Psoas muscle (tissue), 8 donors: ENCODE results near the gene BMP8A. TPM values are rescaled to one million over a fixed set of nuclear protein-coding genes. Genes with fewer than 3 reads are reported as not detected.
"Not testable (repeated sequence)": the region's sequence is repeated elsewhere in the genome, so short reads cannot be mapped to it uniquely, and the experiment has no call there.

Experiments used
- ATAC-seq, 4 donors: fragments of 200-7000 bp; cut with Tn5 transposase; one replicate each; pipeline ENCODE4 v1.9.1; 2020; ENCODE audit warnings: moderate library complexity in 3 of 4, mild to moderate bottlenecking in 2 of 4
- DNase-seq, 2 donors: peaks; one replicate each; pipeline ENCODE4 v3.0.0-alpha.2; 2020
- H3K27ac ChIP-seq: fragments of 200-600 bp; one replicate; pipeline ENCODE4 v1.8.0; 2022
- H3K27me3 ChIP-seq, 3 donors: fragments of 200-600 bp in 1 of 3; one replicate each; pipeline versions ENCODE4 v1.6.1 to v1.8.0; 2013 to 2022; ENCODE audit warnings: low read length in 2 of 3, mild to moderate bottlenecking in 2 of 3, moderate library complexity in 1 of 3; ENCODE audit not compliant: insufficient read depth in 3 of 3
- H3K36me3 ChIP-seq, 2 donors: fragments of 200-600 bp in 1 of 2; one replicate each; pipeline versions ENCODE4 v1.6.1 to v1.8.0; 2013 to 2022; ENCODE audit warnings: low read depth in 1 of 2, mild to moderate bottlenecking in 1 of 2, moderate library complexity in 1 of 2; ENCODE audit not compliant: insufficient read depth in 1 of 2
- H3K4me1 ChIP-seq: fragments of 200-600 bp; one replicate; pipeline ENCODE4 v1.8.0; 2022
- H3K4me3 ChIP-seq: fragments of 200-600 bp; one replicate; pipeline ENCODE4 v1.8.0; 2022; ENCODE audit warnings: mild to moderate bottlenecking
- H3K9me3 ChIP-seq: fragments of 200-600 bp; one replicate; pipeline ENCODE4 v1.8.0; 2022
- WGBS, 3 donors: extraction: QIAGEN DNeasy Blood & Tissue Kit; methylation state at CpG; one replicate each; pipeline versions ENCODE4 v1.1.6 to v1.1.7; 2013; 5-methylcytosine and 5-hydroxymethylcytosine counted together
- intact Hi-C, 2 donors: fragments of 100-400 bp; cut with DNase I; formaldehyde crosslinking; loops; one replicate each; pipeline versions ENCODE4 v1.11.0 to v1.14.2; 2022
- polyA plus RNA-seq, 3 donors: library from polyadenylated mRNA; stranded (reverse); fragments of 200-250 nt; gene quantifications; one replicate each; pipeline ENCODE4 v1.2.3, GENCODE V29; 2013
- total RNA-seq, 4 donors: library from RNA; stranded (reverse); fragmentation: NEBNext Ultra II Directional in 2 of 4; extraction: Animal tissue kit (Norgen Biotek cat#: 25700) in 2 of 4; gene quantifications; one replicate each; pipeline versions ENCODE4 v1.2.1 to v1.2.4, GENCODE V29; 2021 to 2023
- TF ChIP-seq, protein P1 (sequence below): fragments of 200-600 bp; IDR thresholded peaks from one replicate; pipeline ENCODE4 v1.8.0; 2022; ENCODE audit warnings: antibody characterized with exemption
- donor health status: healthy with polysubstance abuse.
- donor health status: DM: no; HTN: no; CAD: no; lungs with moderate emphysema.
- donor health status: Bipolar disorder and iron deficiency.
- donor health status: healthy.
- donor health status: DM: yes; HTN: yes; CAD: no.
- donor health status: DM: no; HTN: no; CAD: no.
- donor health status: DM: no; HTN: no; CAD: no.
- donor health status: DM: yes; HTN: yes; CAD: no.

The BMP8A gene
- total and polyA plus RNA-seq, 7 donors, result 0.04 TPM; not detected in 6

DNA sequence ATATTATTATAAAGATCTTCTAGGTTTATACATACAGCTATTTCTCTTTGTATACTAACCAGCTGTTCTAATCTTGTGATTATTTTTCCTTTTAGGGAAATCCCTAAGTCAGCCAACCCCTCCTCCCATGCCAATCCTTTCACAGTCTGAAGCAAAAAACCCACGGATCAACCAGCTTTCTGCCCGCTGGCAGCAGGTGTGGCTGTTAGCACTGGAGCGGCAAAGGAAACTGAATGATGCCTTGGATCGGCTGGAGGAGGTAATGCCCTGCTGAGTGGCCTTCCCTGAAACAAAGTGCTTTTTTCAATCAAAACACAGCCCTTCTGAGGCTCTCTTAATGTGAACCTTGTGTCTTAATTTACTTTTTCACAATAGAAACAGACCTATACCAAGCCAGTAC, 32.4 kb upstream of the BMP8A start:
- ATAC-seq (no peak), DNase-seq (no peak)
- Histone ChIP-seq H3K4me3 (no peak overlapping the region), H3K4me1 (no peaks in the 10 kb centered on the region), H3K27me3 (no peaks in the 10 kb centered on the region), H3K9me3 (no peaks in the 10 kb centered on the region), H3K36me3 (peaks cover 37 to 100% of the 10 kb centered on the region in 2 donors), H3K27ac (no peak overlapping the region)
- WGBS, 3 donors, result 79 to 87% (median 84%) methylated on average over 4 of the region's 4 CpGs
- TF ChIP-seq, protein P1, sequence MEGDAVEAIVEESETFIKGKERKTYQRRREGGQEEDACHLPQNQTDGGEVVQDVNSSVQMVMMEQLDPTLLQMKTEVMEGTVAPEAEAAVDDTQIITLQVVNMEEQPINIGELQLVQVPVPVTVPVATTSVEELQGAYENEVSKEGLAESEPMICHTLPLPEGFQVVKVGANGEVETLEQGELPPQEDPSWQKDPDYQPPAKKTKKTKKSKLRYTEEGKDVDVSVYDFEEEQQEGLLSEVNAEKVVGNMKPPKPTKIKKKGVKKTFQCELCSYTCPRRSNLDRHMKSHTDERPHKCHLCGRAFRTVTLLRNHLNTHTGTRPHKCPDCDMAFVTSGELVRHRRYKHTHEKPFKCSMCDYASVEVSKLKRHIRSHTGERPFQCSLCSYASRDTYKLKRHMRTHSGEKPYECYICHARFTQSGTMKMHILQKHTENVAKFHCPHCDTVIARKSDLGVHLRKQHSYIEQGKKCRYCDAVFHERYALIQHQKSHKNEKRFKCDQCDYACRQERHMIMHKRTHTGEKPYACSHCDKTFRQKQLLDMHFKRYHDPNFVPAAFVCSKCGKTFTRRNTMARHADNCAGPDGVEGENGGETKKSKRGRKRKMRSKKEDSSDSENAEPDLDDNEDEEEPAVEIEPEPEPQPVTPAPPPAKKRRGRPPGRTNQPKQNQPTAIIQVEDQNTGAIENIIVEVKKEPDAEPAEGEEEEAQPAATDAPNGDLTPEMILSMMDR, result no peak
- intact Hi-C loops, result loop anchor here in 1 of 2 donors (10.0 kb wide), 1 partner anchor 94 kb away; no protein-coding TSS in a partner anchor

DNA sequence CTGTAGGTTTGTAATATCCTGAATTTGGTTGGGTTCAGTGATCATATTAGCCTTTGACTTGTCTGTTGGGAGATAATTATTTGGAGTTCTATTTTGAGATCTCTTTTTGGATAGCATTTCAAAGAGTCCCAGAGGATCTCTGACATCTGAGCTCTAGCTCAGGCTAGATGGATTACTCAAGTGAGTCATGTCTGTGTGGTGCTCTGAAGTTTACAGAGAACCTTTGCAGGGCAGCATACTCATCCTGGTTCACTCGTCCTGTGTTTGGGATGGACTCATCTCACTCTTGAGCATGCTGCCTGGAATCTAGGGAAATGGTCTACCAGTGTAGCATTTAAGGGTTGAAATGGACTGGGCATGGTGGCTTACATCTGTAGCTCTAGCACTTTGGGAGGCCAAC, 29.4 kb upstream of the BMP8A start:
- H3K4me3 ChIP-seq, result no peak overlapping the region
- no peaks in the 10 kb centered on the region for H3K27me3 ChIP-seq
- no peak overlapping the region for H3K27ac ChIP-seq
- WGBS, 3 donors, result 19 to 67% (median 42%) methylated on average over 1 of the region's 1 CpG
- peak in 2 of 4 donors; percentile 48 to 52 for ATAC-seq
- no peaks in the 10 kb centered on the region for H3K4me1 ChIP-seq
- TF ChIP-seq, protein P1, result no peak
- H3K36me3 ChIP-seq, result peaks cover 41 to 98% of the 10 kb centered on the region in 2 donors
- no peak for DNase-seq
- H3K9me3 ChIP-seq, result no peaks in the 10 kb centered on the region
- intact Hi-C loops, result no loop called here

DNA sequence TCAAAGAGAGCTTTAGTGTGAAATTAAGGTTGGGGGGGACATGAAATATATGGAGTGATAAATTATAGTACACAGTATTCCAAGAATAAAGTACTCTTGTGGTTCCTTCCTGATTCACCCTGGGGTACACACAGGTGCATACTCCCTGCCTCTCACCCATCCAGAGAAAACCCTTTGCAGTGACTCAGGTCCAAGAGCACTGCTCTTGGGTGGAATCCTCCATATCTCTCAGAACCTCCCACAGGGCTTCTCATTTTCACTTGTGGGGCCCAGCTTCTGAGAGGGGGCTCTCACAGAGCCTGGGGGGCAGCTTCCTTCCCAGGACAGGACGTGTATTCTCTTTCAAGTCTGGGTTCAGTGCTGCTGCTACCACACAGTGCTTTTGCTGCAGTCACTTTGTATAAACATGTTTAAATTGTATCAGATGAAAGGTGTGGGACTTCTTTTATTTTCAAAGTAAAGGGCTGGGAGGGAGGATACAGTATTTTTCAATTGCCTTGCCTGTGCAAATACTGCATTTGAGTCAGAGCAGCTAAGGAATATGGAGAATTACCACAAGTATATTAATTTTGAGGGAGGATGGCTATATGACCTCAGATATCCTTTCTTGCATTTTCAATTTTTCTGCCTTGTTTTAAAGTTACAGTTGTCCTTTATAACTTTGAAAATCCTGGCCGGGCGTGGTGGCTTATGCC, 24.9 kb upstream of the BMP8A start:
- TF ChIP-seq, protein P1, result no peak

DNA sequence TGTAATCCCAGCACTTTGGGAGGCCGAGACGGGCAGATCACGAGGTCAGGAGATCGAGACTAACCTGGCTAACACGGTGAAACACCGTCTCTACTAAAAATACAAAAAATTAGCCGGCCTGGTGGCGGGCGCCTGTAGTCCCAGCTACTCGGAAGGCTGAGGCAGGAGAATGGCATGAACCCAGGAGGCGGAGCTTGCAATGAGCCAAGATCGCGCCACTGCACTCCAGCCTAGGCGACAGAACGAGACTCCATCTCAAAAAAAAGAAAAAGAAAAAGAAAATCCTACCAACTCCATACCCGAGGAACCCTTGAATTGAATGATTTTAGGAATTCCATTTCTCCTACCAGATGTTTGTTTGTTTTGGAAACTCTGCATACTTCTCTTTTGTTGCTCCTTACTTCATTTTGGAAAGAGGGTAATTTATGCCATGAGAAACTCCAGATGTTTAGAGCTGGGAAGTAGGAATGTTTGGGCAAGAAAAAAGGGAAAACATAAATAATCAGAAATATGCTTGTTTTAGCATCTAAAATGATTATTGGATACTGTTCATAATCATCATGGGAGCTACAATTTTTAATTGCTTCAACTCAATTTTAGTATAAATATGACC, 24.2 kb upstream of the BMP8A start:
- H3K4me3 ChIP-seq, ATAC-seq: not testable (repeated sequence)
- H3K36me3 ChIP-seq, result peaks cover 21 to 98% of the 10 kb centered on the region in 2 donors

More for the DNA sequence above, 24.9 kb upstream of the BMP8A start:
- Histone ChIP-seq H3K27ac (no peak overlapping the region), H3K9me3 (no peaks in the 10 kb centered on the region), H3K4me3 (no peak overlapping the region), H3K36me3 (peaks cover 24 to 98% of the 10 kb centered on the region in 2 donors), H3K4me1 (no peaks in the 10 kb centered on the region), H3K27me3 (no peaks in the 10 kb centered on the region)
- ATAC-seq, result no peak
- no peak for DNase-seq
- intact Hi-C loops, result no loop called here
- 83 to 94% (median 90%) methylated on average over 3 of the region's 3 CpGs for WGBS, 3 donors

GRCh38 chr1:39469150-39469549, 22.3 kb upstream of the BMP8A start:
- intact Hi-C loops, result no loop called here
- no peak for DNase-seq
- TF ChIP-seq, protein P1, result no peak
- no peaks in the 10 kb centered on the region for H3K27me3 ChIP-seq
- no peaks in the 10 kb centered on the region for H3K4me1 ChIP-seq
- no peak overlapping the region for H3K27ac ChIP-seq
- H3K36me3 ChIP-seq, result peaks cover 12 to 97% of the 10 kb centered on the region in 2 donors
- no peak overlapping the region for H3K4me3 ChIP-seq
- 75 to 79% (median 78%) methylated on average over 3 of the region's 3 CpGs for WGBS, 3 donors
- H3K9me3 ChIP-seq, result no peaks in the 10 kb centered on the region
- no peak for ATAC-seq

More for the DNA sequence above, 24.2 kb upstream of the BMP8A start:
- H3K27me3 ChIP-seq, intact Hi-C loops, H3K27ac ChIP-seq, DNase-seq, H3K4me1 ChIP-seq, H3K9me3 ChIP-seq: not testable (repeated sequence)
- 77 to 83% (median 80%) methylated on average over 16 of the region's 16 CpGs for WGBS, 3 donors
